ENCODE measurements around the gene WNT1.

- TF ChIP-seq USF1 (IDR thresholded peaks at IDR 0.05): no peak
- TF ChIP-seq TAF1 (IDR thresholded peaks at IDR 0.05; ENCODE audit: low read depth): no peak
- no peak for TF ChIP-seq EP300 (IDR thresholded peaks at IDR 0.05; ENCODE audit: borderline replicate concordance)
- TF ChIP-seq CEBPB (IDR thresholded peaks at IDR 0.05): no peak
- no peak for TF ChIP-seq TCF12 (IDR thresholded peaks at IDR 0.05; ENCODE audit: low read depth)
Measured at GRCh38 chr12:49020441-49020840, 42.3 kb downstream of the WNT1 start.
